Left lung (tissue), 10 donors: ENCODE results near the gene GPC5. TPM values are rescaled to one million over a fixed set of nuclear protein-coding genes. Genes with fewer than 3 reads are reported as not detected.
"Not testable (repeated sequence)": the region's sequence is repeated elsewhere in the genome, so short reads cannot be mapped to it uniquely, and the experiment has no call there.

Source experiments
- ATAC-seq: fragments of 200-7000 bp; cut with Tn5 transposase; one replicate; pipeline ENCODE4 v1.9.1; 2020; ENCODE audit warnings: moderate library complexity
- DNase-seq, 4 donors: peaks; one replicate each; pipeline ENCODE4 v3.0.0-alpha.2; 2013 to 2020
- H3K27ac ChIP-seq, 2 donors: fragments of 200-600 bp; sonication (generic) in 1 of 2; one replicate each; pipeline versions ENCODE4 v1.5.0 to v1.8.0; 2020 to 2021
- H3K27me3 ChIP-seq, 2 donors: fragments of 200-600 bp; sonication (generic) in 1 of 2; one replicate each; pipeline versions ENCODE4 v1.5.0 to v1.8.0; 2020 to 2021
- H3K36me3 ChIP-seq, 2 donors: fragments of 200-600 bp; sonication (generic) in 1 of 2; one replicate each; pipeline versions ENCODE4 v1.5.0 to v1.8.0; 2020 to 2021
- H3K4me1 ChIP-seq, 2 donors: fragments of 200-600 bp; one replicate each; pipeline ENCODE4 v1.8.0; 2021
- H3K4me3 ChIP-seq, 2 donors: fragments of 200-600 bp; sonication (generic) in 1 of 2; one replicate each; pipeline versions ENCODE4 v1.5.0 to v1.8.0; 2020 to 2021; ENCODE audit warnings: mild to moderate bottlenecking in 1 of 2
- H3K9me3 ChIP-seq, 2 donors: fragments of 200-600 bp; sonication (generic) in 1 of 2; one replicate each; pipeline versions ENCODE4 v1.5.0 to v1.8.0; 2020 to 2021
- CTCF ChIP-seq, 2 donors: fragments of 200-600 bp; sonication (generic) in 1 of 2; IDR thresholded peaks; one replicate each; pipeline versions ENCODE4 v1.5.0 to v1.8.0; 2021; ENCODE audit warnings: antibody characterized with exemption in 2 of 2
- intact Hi-C, 2 donors: fragments of 100-400 bp; cut with DNase I; formaldehyde crosslinking; loops; one replicate each; pipeline versions ENCODE4 v1.11.2 to v1.14.2; 2022
- polyA plus RNA-seq, 6 donors: library from polyadenylated mRNA; unstranded; fragments of 120-200 nt; gene quantifications; one replicate each; pipeline ENCODE4 v1.2.1, GENCODE V29; 2013; ENCODE audit not compliant: insufficient read length in 6 of 6
- total RNA-seq, 2 donors: library from RNA; stranded (reverse); fragmentation: NEBNext Ultra II Directional; extraction: Animal tissue kit (Norgen Biotek cat#: 25700); gene quantifications; one replicate each; pipeline ENCODE4 v1.2.1, GENCODE V29; 2021
- donor health status: DM: no; HTN: yes; CAD: no.
- donor health status: DM: no; HTN: no; CAD: no.

The GPC5 gene
- total and polyA plus RNA-seq, 8 donors = 9.2 to 19.5 (median 11.5) TPM

- H3K36me3 ChIP-seq = no peaks in the 10 kb centered on the region
- no peak overlapping the region for H3K27ac ChIP-seq
- DNase-seq (no peak), ATAC-seq (no peak)
- no peak overlapping the region for H3K4me3 ChIP-seq
- peaks cover 0 to 5% of the 10 kb centered on the region in 2 donors for H3K9me3 ChIP-seq
- intact Hi-C loops = no loop called here
- H3K27me3 ChIP-seq = no peaks in the 10 kb centered on the region
- H3K4me1 ChIP-seq = no peaks in the 10 kb centered on the region
- no peak for TF ChIP-seq CTCF (IDR thresholded peaks at IDR 0.05)
Observed at GRCh38 chr13:91896547-91896946, 498.1 kb downstream of the GPC5 start.

GRCh38 chr13:91898986-91899385, 500.6 kb downstream of the GPC5 start:
- H3K4me1 ChIP-seq, H3K27me3 ChIP-seq, ATAC-seq, H3K4me3 ChIP-seq, intact Hi-C loops, H3K9me3 ChIP-seq, H3K27ac ChIP-seq, H3K36me3 ChIP-seq, DNase-seq: not testable (repeated sequence)

GRCh38 chr13:91902291-91902690, 503.9 kb downstream of the GPC5 start:
- Histone ChIP-seq H3K27me3 (no peaks in the 10 kb centered on the region), H3K27ac (no peak overlapping the region), H3K4me3 (no peak overlapping the region), H3K36me3 (no peaks in the 10 kb centered on the region), H3K4me1 (no peaks in the 10 kb centered on the region), H3K9me3 (no peaks in the 10 kb centered on the region)
- DNase-seq = no peak
- intact Hi-C loops = no loop called here
- no peak for TF ChIP-seq CTCF (IDR thresholded peaks at IDR 0.05)
- ATAC-seq = no peak

GRCh38 chr13:91904005-91904404, 505.6 kb downstream of the GPC5 start:
- no peak for TF ChIP-seq CTCF (IDR thresholded peaks at IDR 0.05)
- Histone ChIP-seq H3K36me3 (no peaks in the 10 kb centered on the region), H3K4me3 (no peak overlapping the region), H3K4me1 (no peaks in the 10 kb centered on the region), H3K9me3 (no peaks in the 10 kb centered on the region), H3K27me3 (no peaks in the 10 kb centered on the region), H3K27ac (no peak overlapping the region)
- DNase-seq = no peak
- intact Hi-C loops = no loop called here
- no peak for ATAC-seq

- Histone ChIP-seq H3K27ac (no peak overlapping the region), H3K36me3 (no peaks in the 10 kb centered on the region), H3K9me3 (no peaks in the 10 kb centered on the region), H3K4me1 (no peaks in the 10 kb centered on the region), H3K27me3 (no peaks in the 10 kb centered on the region), H3K4me3 (no peak overlapping the region)
- intact Hi-C loops = no loop called here
- no peak for DNase-seq
- ATAC-seq = no peak
- no peak for TF ChIP-seq CTCF (IDR thresholded peaks at IDR 0.05)
Observed at GRCh38 chr13:91904597-91904996, 506.2 kb downstream of the GPC5 start.

GRCh38 chr13:91907398-91907797, 509.0 kb downstream of the GPC5 start:
- TF ChIP-seq CTCF (IDR thresholded peaks at IDR 0.05) = no peak
- DNase-seq = no peak

More at GRCh38 chr13:91907398-91907797, 509.0 kb downstream of the GPC5 start:
- Histone ChIP-seq H3K9me3 (no peaks in the 10 kb centered on the region), H3K36me3 (no peaks in the 10 kb centered on the region), H3K27me3 (no peaks in the 10 kb centered on the region), H3K4me1 (no peaks in the 10 kb centered on the region), H3K27ac (no peak overlapping the region), H3K4me3 (no peak overlapping the region)
- intact Hi-C loops = no loop called here
- ATAC-seq = no peak
